GM18861 (cell line): Measurements from ENCODE around the gene CREB3L2.
A peak's percentile ranks its signal among the peaks of the same experiment; 100 is the strongest.
"Not testable (repeated sequence)": the region's sequence is repeated elsewhere in the genome, so short reads cannot be mapped to it uniquely, and the experiment has no call there.

Source experiments
- ATAC-seq: cut with Tn5 transposase; IDR thresholded peaks from one replicate; pipeline ENCODE4 v1.9.1; 2021; ENCODE audit not compliant: unreplicated experiment

CREB3L2 gene

DNA sequence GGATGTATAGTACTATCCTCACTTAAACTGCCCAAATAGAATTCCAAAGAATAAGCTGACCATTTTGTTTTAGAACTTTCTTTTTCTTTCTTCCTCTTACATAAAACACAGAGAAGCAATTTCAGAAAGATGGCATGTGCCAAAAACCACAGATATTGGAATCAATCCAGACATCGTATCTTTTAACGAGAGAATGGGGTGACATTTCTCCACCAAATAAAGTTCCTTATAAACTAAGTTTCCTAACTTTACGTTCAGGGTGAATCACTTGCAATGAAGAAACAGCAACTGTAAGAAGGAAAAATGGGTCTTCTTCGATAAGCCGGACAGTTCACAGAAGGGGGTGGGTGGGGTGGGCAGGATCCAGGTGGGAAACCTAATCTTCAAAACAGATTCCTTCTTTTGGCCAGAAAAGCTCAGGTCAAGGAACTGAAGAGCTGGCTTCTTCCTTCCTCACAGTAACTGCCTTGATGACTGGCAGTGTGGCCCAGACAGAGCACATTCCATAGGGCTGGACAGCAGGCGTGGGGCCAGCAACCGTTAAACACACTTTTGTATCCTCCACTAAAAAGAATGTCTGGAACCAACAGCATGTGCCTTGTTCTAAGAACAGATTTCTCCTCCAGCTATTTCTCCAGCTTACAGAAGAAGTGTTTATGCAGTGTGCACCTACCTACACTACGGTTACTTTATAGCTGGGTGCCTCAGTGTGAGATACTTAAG, 31.5 kb downstream of the CREB3L2 start:
- ATAC-seq: no peak

DNA sequence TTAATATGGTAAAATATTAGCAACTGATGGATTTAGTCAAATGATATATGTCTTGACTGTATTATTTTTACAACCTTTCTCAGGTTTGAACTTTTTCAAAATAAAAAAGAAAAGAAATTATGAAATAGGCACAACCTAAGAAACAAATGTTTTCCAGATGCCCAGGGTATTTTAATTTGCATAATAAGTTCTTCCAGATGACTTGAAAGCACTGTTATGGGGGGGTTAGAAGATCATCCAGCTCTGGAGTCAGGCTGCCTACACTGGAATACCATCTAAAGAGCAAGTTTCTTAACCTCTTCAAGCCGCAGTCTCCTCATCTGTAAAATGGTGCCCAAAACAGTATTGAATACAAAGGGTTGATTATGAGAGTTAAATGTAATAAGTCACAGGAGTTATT, 32.1 kb downstream of the CREB3L2 start:
- no peak for ATAC-seq

DNA sequence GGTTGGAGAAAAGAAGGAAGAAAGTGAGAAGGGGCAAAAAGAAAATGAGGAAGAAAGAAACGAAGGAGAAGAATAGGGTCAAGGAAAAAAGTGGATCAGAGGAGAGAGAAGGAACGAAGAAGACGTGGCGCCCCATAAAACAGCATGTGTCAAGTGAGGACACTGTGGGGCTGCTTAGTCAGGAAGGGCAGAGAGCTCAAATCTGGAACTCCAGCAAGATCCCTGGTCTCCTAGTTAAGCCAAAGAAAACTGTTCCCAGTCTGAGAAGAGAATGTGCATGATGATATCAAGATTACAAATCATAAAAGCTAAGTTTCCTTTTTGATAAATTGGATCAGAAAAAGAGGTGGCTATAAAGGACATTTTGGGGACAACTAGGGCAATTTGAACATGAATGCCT, 33.0 kb downstream of the CREB3L2 start:
- no peak for ATAC-seq

DNA sequence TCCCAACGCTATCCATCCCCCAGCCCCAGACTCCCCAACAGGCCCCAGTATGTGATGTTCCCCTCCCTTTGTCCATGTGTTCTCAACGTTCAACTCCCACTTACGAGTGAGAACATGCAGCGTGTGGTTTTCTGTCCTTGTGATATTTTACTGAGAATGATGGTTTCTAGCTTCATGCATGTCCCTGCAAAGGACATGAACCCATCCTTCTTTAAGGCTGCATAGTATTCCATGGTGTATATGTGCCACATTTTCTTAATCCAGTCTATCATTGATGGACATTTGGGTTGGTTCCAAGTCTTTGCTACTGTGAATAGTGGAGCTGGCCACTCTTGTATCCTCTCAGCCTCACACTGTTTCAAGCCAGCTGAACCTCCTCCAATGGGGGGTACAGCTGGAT, 33.5 kb downstream of the CREB3L2 start:
- ATAC-seq: not testable (repeated sequence)

DNA sequence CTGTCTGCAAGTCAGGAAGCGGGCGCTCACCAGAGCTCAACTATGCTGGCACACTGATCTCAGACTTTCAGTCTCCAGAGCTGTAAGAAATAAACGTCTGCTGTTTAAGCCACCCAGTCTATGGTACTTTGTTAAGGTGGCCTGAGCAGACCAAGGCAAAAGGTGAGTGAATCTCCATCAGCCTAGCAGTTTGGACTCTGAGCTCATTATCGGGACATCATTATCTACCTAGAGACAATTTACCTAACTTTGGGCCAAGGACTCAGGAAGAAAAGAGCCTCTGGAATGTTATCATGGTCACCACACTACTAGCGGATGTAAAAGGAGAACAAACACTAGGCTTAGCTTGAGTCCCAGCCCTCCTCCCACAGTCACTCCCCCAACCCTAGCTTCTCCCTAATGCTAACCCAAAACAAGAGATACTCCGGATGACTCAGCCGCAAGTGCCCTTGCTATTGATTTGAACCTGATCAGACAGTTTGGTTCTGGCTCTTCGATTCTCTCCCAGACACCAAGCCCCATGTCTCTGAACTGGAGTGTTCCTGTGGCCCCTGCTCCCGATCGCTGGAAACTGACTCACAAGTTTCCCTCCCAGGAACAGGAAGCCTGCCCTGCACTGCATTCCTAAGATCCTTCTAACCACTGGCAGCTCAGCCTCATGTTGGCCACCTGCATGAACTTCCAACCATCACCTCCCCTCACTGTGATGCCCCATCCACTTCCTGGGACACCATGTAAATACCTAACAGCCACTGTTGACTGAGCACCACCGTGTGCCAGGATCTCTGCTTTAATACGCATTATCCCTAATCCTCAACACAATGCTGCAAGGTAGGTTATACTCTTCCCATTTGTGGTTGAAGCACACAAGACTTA, 34.5 kb downstream of the CREB3L2 start:
- ATAC-seq: no peak

DNA sequence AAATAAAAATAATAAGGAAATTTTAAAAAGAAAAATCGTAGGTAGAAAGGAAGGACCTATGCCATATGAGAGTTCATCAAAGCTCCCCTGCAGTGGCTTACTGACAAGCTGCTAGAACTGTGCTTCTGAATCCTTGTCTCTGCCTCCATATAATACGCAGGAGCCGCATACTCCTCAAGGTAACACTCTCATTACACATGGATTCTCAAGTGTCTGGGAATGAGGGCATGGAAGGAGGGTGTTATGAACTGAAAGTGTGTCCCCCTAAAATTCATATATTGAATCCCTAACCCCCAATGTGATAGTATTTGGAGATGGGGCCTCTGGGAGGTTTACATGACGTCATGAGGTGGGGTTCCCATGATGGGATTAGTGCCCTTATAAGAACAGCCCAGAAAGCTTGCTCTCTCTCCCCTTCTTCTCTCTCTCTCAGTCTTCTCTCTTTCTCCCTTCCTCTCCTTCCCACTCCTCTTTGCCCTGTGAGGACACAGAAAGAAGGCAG, 35.2 kb downstream of the CREB3L2 start:
- ATAC-seq: no peak

DNA sequence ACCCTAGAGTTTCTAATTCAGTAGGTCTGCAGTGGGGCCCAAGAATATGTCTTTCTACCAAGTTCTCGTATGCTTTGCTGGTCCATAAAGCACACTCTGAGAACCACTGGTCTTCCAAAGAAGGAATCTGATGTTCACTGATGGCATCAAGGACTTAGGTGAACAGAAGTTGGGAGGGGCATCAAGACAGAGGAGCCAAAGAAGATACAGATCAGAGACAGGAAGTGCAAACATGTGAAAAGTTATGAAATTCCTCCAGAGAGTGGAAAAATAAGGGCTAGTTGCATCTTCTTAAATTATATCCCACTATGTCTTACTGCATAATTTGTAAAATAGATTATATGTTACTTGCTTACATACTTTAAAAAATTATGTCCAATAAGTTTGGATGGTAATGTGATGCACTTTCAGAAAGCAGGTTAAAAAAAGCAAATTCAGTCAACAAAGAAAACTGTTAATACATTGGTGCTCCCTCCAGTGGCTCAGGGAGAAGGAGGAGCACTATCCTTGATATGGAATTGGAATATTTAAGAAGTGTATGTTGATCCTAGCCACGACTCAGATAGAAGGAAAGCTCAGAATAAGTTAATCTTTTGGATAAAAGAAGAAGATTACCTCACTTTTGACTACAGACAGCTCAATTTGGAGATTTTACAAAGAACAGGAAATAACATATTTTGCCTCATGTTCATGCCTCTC, 35.8 kb downstream of the CREB3L2 start:
- ATAC-seq: no peak

DNA sequence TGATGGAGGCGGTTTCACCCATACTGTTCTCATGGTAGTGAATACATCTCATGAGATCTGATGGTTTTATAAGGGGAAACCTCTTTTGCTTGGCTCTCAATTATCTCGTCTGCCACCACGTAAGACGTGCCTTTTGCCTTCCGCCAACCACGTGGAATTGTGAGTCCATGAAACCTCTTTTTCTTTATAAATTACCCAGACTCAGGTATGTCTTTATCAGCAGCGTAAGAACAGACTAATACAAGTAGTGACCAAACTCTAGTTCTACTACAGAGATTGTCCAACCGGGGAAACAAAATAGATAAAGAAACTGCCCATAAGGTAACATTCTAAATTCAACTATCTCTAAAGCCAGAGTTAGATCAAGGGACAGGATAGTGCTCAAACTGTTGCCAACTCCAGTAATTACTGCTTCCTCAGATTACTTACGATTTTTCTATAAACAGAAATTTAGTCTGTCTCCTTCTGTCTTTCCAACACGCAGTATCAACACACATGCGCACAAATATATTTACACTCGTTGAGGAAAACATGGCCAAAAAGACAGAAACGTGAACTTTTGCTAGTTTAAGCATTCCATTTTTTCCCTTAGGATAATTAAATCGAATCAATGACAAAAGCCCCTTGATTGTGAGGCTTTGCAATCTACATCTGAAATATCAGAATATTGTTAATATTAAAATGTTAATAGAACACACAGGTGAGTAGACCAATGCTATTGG, 36.9 kb downstream of the CREB3L2 start:
- ATAC-seq: no peak

DNA sequence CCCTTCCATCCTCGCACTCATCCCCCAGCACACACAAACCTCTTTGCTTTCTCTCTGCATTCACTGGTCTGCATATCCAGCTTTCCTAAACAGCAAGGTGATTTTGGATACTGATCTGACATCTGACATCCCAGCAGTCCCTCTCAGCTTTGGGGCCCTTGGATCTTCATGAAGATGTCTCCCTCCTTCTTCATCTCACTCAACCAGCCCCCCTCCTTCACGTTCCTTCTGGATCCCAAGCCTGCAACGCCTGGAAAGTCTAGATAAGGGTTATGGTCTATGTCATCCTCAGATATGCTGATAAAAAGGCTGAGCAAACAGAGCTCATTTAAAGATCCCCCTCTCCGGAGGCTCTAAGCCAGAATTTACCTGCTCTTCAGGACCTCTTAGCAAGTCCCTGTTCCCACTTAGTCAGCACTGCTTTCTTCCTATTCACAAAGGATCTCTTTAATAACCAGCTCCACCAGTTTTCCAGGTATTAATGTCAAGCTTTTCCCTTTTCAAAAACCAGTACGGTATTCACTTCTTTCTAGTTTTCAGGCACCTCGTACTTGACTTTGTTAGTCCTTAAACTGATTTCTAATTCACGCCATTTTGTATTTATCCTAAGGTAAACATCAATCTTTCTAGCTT, 38.9 kb downstream of the CREB3L2 start:
- no peak for ATAC-seq

DNA sequence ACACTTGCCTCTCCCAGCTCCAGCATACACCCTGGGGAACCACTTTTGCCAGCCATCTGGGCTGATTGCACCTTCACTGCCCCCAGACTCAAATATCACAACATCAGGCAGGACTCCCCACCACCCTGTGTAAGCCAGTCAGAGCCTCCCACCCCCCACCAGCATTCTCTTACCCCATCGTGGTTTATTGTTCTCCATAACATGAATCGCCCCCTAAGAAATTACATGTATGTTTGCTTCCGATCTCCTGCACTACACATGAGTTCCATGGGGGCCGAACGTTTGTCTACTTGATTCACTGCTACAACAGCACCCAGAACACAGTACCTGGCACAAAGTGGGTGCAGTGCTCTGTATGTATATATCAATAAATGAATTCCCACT, 39.4 kb downstream of the CREB3L2 start:
- no peak for ATAC-seq

DNA sequence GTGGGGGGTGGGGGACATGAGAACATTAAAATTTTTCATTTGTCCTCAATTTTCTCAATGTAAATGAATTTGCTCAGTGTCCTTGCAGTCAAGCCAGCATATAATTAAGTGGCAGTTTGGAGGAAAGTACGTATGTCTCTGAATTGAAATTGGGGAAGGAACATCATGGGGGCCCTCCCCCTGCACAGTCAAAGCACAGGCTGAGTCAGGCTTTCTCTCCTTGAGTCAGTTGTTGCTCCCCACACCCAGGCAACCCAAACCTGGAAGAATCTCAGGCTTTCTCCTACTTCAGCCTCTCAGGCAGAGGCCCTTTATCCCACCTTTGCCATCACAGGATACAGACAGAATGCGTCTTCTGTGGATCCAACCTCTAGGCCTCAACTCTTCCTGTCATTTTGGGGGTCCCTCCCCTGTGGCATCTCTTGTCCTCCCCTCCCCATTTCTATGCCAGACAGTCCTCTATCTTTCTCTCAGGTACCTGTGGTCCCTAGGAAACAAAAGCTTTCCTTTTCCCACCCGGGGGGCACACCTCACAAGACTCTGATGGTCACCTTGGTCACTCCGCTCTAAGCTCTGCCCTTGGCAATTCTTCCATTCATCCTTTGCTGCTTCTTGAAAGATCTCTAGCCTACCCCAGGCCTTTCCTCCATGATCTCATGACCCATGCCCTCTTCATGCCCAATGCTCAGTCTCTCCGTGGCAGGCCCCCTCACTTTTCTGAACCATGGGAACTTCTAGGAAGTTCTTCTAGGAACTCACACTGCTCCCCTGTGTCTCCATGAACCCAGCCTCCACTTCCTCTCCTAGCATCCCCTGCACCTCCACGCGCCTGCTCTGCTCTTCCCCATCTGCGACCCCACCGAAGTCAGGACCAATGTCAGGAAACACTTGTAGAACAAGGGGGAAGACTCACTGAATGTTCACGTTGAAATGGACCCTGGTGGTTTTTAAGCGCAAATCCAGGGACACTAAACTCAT, 40.4 kb downstream of the CREB3L2 start:
- ATAC-seq: peak; percentile 56

DNA sequence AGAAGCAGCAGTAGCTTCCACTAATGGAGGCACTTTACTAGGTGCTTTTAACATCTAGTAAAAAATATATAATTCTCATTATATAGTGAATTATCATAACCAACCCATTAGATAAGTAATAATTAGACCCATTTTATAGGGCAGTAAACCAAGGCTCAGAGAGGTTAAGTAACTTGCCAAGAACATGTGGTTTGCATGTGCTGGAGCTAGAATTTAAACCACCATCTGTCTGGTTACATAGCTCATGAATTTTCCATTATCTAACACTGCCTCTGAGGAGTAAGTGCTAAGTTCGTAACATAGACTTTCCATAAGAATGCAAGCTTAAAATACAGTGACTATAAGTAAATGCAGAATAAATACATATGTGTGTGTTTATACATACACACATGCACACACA, 41.9 kb downstream of the CREB3L2 start:
- no peak for ATAC-seq

DNA sequence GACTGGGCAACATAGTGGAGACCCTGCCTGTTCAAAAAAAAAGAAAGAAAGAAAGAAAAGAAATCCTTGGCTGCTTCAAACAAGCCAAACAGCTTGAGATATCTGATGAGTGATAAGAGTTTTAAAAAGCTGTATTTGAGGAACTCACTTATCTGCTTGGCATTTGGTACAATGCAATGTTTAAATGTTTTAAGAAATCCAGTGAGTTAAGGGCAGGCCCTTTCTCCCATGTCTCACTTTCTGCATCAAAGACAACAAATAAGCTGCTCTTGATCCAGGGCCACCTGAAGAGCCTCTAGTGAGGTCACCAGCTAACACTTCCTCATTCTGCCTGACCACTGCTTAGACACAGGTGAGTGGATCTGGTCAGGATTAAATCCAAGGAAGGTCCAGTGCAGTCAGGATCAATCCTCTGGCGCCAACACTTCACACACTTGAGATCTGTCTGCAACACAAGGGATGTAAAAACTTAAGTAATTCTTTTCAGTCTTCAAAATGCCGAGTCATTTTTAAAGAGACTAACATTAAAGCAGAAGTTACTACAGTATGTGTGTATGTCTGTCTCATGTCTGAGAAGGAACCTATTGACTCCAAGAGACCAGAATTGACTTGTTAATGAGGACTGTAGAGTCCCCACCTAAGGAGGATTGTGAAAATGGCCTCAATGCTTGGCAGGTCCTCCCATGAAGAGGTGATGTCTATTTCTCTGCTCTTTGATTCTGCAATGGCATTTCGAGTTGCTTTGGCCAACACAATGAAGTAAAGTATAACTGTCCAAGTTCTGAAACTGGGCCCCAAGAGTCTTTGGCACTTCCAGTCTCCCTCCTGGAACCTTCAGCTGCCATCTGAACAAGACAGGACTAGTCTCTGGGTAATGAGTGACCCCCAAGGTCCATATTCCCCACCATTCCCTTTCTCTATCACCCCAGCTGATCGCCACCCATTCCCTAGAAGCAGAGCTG, 43.1 kb downstream of the CREB3L2 start:
- no peak for ATAC-seq

DNA sequence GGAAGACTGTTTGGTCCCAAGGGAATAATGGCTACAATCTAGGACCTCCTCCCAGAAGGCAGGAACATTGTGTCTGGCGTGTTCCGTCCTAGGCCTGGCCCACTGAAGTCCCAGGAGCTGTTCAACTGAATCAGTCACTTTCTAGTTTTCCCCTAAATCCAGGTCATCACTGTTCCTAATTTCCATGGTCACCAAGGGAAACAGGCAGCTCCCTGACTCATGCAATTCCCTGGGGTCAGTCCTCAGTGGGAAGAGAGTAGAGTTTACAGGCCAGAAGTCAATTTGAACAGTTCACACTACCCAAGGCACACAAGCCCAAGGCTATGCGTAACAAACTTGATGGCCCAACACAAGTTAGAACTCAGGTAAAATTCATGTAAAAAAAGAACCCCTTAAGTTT, 44.0 kb downstream of the CREB3L2 start:
- ATAC-seq: no peak

DNA sequence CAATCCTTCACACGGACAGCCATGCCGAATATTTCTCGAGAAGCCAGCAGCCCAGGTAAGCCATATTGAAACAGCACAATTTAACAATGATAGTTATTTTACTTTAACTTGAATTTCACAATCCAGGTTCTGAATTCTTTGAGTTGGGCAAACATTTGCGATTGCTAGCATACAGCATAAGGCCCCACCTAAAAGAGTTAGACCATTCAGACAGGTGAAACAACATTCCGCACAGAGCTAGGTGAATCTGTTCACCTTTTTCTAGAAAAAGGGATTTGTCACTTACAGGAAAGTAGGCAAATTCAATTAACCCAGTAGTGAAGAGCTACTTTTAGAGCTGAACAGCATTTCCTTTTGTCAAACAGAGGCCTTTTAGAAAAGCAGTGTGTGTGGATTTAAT, 45.3 kb downstream of the CREB3L2 start:
- no peak for ATAC-seq

DNA sequence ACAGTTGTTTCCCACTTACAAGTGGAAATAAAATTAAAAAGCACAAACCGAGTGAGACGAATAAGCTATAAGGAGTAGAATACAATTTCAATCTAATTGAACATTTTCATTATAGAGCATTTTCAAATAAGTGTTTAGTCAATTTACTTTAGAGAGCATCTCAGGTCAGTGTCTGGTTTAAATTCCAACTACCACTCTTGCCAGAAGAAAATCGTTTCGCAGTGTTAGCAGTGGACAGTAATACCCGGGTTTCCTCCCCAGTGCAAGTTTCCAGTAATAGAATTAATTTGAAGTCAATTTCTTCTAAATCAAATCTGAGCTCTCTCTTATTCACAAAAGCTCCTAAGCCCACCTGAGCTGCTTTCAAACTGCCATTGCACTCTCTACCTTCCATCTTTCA, 45.7 kb downstream of the CREB3L2 start:
- no peak for ATAC-seq

DNA sequence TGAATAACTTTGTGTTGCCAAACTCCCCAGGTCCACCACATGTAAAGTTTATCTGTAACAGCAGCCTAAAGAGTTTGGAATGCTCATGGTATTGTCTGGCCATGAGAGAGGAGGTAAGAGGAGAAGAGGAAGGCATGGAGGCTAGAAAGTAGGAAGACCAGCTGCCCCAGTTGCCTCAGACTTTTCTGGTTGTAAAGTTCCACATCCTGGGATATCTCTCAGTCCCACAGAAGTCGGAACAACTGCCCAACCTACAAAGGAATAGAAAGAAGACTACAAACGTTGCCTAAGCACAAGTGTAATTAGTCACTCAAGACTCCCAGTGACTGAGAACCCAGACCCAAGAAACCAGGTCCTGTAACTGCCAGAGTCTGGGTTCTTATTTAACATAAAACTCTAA, 47.3 kb downstream of the CREB3L2 start:
- no peak for ATAC-seq
